Fibroblast of mammary gland (primary cell): ENCODE results near the gene LIMK1.

ENCODE experiments used
- DNase-seq: peaks from one replicate; pipeline ENCODE4 v3.0.0-alpha.2; 2010; ENCODE audit warnings: low read depth
- H3K4me3 ChIP-seq: 2 replicates; pipeline ENCODE4 v1.5.1; 2011; ENCODE audit warnings: low read depth, mild to moderate bottlenecking, low read length, moderate library complexity; ENCODE audit not compliant: control insufficient read depth
- CTCF ChIP-seq: conservative IDR thresholded peaks from 2 replicates; pipeline ENCODE4 v1.5.1; 2011; ENCODE audit warnings: low read depth, low read length, inconsistent platforms; ENCODE audit not compliant: control insufficient read depth, insufficient read depth

The LIMK1 gene

GRCh38 chr7:74094224-74095101 lies 10.9 kb downstream of the LIMK1 start:
- TF ChIP-seq CTCF: no peak
- DNase-seq: peak; percentile 96
- peak overlapping the region; percentile 17 for H3K4me3 ChIP-seq

GRCh38 chr7:74095135-74095534 lies 11.5 kb downstream of the LIMK1 start:
- no peak for TF ChIP-seq CTCF
- H3K4me3 ChIP-seq: no peak overlapping the region
- DNase-seq: no peak

GRCh38 chr7:74097937-74098614 lies 14.5 kb downstream of the LIMK1 start:
- no peak overlapping the region for H3K4me3 ChIP-seq
- DNase-seq: peak; percentile 99
- TF ChIP-seq CTCF: no peak

- H3K4me3 ChIP-seq: no peak overlapping the region
- DNase-seq: no peak
- no peak for TF ChIP-seq CTCF
Measured at GRCh38 chr7:74099031-74099430, 15.4 kb downstream of the LIMK1 start.

- TF ChIP-seq CTCF: no peak
- no peak overlapping the region for H3K4me3 ChIP-seq
- DNase-seq: peak; percentile 51
Measured at GRCh38 chr7:74101061-74101681, 17.6 kb downstream of the LIMK1 start.

- no peak overlapping the region for H3K4me3 ChIP-seq
- TF ChIP-seq CTCF: no peak
- DNase-seq: no peak
Measured at GRCh38 chr7:74103219-74103772, 19.7 kb downstream of the LIMK1 start.
